HG02943 (cell line): ENCODE data around the gene HSD17B12.

Source experiments
- ATAC-seq: cut with Tn5 transposase; IDR thresholded peaks from one replicate; pipeline ENCODE4 v1.9.1; 2021; ENCODE audit warnings: mild to moderate bottlenecking, low read depth, moderate library complexity; ENCODE audit not compliant: unreplicated experiment

HSD17B12 gene

DNA sequence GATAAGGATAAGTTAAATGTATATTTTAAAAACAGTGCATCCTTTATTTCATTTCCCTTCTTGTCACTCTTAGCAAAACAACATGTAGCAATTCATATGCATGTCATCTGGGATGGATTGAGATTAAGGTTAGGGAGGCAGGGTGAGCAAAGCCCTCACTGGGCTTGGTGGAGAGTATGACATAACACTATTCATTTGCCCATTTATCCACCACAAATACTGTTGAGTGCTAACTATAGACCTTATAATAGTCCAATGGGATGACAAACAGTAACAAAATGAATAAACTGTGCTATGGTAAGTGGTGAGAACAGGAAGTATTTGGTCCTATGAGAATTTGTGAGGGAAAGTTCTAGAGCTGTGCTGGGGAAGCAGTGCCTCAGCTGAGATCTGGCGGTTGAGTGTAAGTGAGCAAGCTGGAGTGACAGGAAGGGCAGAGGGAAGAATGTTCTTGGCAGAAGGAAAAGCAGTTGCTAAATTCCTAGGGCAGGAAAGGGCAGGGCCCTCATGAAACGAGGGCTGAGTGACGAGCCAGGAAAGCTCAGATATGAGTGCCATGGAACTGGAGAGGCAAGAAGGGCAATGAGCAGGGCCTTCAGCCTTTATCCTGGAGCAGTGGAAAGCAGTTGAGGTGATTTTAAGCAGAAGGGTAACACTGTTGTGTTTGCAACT, 6.7 kb downstream of the HSD17B12 start:
- ATAC-seq, result no peak

DNA sequence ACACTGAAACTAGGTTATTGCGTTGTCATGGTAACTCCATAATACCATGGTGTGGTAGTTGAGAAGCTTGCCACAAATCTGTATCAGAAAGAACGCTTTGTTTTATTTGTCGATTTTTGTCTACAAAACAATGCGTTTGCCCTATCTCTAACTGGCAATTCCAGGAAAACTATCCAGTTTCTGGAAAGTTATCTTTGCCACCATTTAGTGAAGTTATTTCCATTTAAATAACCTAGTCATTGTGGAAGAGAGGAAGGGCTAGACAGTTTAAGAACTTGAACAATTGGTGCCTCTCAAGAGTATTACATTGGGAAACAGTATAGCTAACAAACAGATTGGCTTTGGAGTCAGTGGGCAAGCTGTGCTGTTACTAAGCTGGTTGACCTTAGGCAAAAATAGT, 7.9 kb downstream of the HSD17B12 start:
- ATAC-seq, result no peak

DNA sequence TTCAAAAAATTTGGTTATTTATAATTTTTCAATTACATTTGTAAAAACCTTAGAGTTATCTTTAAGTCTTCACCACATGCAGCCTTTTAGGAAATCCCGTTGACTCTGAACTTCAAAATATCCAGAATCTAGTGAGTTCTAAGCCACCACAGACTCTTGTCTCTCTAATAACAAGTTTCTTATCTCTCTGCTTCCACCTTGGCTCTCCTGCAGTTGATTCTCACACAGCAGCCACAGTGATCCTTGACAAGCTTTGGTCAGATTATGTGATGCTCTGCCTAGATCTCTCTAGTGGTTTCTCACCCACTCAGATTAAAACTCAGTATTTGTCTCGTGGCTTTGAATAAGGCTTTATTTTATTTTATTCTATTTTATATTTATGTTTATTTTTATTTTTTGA, 8.6 kb downstream of the HSD17B12 start:
- no peak for ATAC-seq

DNA sequence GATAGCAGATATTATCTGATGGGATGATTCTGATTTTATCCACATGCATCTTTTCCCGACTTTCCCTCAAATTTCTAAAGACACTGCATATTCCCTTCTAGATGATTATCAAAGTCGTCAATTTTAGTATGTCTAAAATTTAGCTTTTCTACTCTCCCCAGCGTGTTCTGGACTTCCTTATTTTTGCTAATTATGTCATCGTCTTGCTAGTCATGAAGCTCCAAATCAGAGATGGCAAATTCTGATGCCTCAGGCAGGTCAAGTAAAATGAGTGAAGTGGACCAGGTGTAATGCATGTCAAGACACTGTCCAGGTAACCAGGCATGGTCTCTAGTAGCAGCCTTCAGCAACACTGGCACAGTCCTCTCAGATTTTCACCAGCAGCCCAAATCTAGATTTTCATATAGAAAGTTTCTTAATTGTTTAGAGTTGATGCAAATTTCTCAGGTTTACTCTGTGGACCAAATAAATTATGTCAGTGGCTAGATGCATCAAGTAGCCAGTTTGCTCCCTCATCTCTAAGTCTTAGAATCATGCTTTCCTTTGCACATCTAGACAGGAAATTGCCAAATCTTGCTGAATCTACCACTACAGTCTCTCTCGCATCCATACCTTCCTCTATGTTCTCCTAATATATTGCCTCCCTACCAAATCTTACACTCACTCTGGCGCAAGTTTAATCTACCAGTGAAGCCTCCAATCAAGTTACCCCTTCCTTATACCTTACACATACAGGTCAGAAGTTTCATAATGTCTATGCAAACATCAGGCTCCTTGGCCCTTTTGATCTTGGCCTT, 10.6 kb downstream of the HSD17B12 start:
- no peak for ATAC-seq

GRCh38 chr11:43691806-43692205, 11.3 kb downstream of the HSD17B12 start:
- ATAC-seq, result no peak

- ATAC-seq, result no peak
Observed at GRCh38 chr11:43693069-43693468, 12.5 kb downstream of the HSD17B12 start.

DNA sequence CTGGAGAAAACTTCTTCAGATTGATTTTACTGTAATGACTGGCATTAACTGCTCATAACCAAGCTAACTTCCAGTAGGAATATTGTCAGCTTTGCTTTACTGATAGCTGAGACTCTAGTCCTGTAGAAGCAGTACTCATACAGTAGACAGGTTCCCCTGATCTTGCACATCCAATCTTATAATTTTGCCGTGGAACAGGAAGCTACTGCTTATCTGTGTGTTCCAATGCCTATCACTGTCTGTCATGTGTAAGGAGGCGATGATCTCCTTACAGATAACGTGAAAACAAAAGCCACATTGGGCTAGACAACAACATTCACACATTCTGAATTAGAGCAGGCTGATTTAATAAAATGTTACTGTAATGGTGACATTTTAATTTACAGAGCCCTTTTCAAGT, 13.2 kb downstream of the HSD17B12 start:
- no peak for ATAC-seq

DNA sequence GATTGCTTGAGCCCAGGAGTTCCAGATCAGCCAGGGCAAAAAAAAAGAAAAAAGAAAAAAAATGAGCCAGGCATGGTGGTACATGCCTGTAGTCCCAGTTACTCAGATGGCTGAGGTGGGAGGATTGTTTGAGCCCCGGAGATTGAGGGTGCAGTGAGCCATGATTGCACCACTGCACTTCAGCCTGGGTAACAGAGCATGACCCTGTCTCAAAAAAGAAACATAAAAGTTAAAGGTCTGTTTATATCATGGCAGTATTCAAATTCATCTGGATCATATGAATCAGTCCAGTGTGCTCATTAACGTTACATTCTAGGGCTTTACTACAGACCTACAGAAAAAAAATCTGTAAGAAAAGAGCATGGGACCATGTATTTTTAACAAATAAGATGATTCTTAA, 13.9 kb downstream of the HSD17B12 start:
- peak; percentile 76 for ATAC-seq

DNA sequence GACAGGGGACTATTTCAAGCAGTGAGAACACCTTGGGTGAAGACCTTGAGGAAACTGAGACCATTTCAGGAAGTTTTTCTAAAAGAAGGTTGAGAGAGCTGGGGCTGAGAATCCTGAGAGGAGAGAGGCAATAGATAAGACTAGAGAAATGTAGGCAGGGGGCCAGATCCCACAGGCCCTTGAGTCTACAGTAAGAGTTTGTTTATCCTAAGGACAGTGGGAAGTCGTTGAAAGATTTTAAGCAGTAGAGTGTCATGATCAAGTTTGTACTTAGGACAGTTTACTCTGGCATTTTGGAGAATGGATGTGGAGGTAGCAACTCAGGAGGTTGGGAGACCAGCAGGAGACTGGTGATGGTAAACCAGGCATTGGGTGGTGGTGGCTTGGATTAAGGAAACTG, 17.1 kb downstream of the HSD17B12 start:
- ATAC-seq, result no peak

- no peak for ATAC-seq
Observed at GRCh38 chr11:43699870-43700269, 19.3 kb downstream of the HSD17B12 start.

DNA sequence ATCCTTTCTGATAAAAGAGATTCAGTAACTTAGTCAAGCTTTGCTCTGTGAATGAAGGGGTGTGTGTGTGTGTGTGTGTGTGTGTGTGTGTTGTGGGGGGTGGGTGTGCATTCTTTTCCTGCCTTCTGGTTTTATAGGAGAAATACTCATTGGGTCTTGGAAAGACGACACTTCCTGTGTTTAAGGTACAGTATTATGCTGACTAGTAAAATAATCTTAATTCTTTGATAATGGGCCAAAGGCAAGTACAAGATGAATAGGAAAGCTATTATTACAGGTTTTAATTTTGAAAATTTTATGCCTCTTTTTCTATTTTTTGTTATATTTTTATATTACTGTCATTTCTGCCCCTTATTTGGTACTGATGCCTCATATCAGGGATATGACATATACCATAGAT, 26.1 kb downstream of the HSD17B12 start:
- ATAC-seq, result no peak

DNA sequence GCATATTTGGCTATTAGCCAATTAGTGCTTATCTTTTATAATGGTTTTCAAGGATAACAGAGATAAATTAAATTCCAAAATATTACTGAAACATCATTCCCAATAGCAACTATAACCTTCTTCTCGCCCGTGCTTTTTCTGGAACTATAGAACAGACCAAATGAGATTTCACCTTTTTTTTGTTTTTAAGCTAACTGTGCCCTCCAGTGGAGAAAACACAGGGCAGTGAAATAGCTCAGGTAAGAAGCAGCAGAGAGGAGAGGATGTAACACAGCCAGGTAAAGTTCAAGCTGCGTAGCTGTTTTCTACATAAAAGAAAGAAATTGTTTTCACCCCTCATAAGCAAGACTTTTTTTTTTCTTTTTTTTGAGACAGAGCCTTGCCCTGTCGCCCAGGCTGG, 28.2 kb downstream of the HSD17B12 start:
- ATAC-seq, result no peak

DNA sequence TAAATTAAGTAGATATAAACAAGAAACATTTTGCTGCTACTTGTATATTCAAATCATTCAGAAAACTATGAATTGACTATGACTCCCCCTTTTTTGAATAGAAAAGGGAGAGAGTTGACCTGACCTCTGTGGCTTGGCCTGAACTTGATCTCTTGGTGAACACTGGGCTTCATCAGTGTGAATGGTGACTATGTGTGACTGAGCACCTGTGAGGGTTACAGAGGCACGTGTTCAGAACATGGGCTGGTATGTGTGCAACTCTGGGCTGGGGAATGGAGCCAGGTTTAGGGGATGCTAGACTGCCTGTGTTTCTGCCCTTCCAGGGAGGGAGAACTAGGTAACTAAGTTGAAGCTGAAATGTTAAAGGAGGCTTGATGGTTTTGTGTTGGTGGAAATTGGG, 29.2 kb downstream of the HSD17B12 start:
- ATAC-seq, result no peak

DNA sequence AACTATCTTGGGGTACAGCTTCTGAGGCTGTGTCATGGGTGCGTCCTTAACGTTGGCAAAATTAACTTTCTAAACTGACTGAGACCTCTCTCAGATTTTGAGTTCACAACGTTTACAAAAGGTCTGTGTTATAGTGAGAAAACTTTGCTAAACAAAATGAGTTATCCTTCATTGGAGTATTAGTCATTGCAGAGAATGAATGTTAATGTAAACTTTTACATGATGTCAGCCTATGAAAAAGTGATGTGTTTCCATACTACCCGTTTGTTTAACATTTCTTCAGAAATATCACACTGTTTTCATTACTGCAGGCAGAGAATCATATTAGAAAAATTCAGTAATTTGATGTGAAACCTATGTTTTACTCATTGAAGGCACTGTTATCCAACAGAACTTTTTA, 32.1 kb downstream of the HSD17B12 start:
- no peak for ATAC-seq

DNA sequence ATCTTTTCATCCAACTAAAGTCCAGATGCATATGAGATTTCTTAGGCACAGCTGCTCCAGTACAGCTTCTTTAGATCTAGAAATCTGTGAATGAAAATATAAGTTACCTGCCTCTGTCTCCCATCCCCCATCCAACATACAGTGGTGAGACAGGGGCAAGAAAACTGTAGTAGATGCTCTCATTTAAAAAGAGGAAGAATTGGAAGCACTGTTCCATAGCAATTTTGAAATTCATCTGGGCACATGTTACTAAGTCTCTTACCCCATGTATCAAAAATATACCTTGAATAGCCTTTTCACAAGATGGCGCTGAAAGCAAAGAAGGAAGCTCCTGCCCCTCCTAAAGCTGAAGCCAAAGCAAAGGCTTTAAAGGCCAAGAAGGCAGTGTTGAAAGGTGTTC, 37.8 kb downstream of the HSD17B12 start:
- ATAC-seq, result no peak

GRCh38 chr11:43723617-43724016, 43.1 kb downstream of the HSD17B12 start:
- ATAC-seq, result no peak

DNA sequence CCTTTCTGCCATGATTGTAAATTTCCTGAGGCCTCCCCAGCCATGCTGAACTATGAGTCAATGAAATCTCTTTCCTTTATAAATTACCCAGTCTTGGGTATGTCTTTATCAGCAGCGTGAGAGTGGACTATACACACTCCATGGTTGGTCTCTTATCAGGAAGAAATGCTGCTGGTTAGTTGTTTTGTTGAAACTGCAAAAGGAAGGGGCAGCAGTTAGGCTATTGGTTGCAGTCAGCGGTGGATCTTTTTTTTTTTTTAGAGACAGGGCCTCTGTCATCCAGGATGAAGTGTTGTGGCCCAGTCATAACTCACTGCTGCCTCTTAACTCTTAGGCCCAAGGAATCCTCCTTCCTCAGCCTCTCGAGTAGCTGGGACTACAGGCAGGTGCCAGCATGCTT, 51.7 kb downstream of the HSD17B12 start:
- ATAC-seq, result no peak

DNA sequence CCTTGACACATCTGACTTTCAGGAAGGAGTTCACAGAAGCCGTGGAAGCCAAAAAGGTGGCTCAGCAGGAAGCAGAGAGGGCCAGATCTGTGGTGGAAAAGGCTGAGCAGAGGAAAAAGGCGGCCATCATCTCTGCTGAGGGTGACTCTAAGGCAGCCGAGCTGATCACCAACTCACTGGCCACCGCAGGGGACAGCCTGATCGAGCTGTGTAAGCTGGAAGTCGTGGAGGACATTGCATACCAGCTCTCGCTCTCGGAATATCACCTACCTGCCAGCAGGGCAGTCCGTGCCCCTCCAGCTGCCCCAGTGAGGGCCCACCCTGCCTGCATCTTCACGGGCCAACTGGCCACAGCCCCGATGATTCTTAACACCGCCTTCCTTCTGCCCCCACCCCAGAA, 53.7 kb downstream of the HSD17B12 start:
- no peak for ATAC-seq

DNA sequence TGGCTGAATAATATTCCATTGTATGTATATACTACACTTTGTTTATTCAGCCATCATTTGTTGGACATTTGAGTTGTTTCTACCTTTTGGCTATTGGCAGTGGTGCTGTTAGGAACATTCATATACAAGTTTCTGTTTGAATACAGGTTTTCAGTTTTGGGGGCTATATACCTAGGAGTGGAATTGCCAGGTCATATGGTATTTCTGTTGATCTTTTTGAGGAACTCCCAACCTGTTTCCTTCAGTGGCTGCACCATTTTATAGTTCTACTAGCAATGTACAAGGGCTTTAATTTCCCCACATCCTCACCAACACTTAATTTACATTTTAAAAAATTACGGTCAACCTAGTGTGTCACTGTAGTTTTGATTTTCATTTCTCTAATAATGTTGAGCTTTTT, 54.6 kb downstream of the HSD17B12 start:
- ATAC-seq, result no peak

- ATAC-seq, result no peak
Observed at GRCh38 chr11:43735961-43736360, 55.4 kb downstream of the HSD17B12 start.

DNA sequence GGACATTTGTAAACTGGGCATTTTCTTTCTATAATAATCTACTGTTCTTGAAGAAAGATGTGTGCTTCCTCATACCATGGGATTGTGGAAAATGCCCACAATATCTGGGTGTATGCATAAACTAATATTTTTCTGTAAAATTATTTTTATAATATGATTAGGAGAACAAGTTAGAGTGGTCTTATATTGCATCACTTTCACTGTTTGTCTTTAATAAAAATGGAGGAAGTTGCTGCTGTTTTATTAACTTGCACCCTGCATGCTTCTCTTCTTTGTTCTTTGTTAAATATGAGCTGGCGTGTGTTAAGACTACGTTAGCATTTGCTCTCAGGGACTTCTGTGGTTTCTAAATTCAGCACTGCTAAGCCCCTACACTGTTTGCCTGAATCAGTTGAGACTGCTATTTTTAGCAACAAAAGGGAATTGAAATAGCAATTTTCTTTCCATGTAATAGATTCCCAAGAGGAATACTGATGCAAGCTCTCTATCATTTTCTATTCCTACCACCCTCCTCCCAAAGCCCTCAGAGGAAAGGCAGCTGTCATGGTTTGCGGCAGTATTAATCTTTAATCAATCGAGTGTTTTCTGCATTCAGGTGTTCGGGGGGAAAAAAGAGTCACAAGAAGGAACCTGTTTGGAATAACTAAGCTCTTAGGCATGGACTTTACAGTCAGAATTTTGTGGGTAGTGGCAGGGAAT, 56.1 kb downstream of the HSD17B12 start:
- ATAC-seq, result no peak

GRCh38 chr11:43737201-43737590, 56.7 kb downstream of the HSD17B12 start:
- ATAC-seq, result no peak
